ENCODE results near the gene MTG1.

MTG1 gene

GRCh38 chr10:133353202-133353959 is 40.6 kb upstream of the MTG1 start:
- H3K9me3 ChIP-seq (ENCODE audit: insufficient read depth, low read depth, low read length): no peaks in the 10 kb centered on the region; the same call in 1 of the 2 replicates
- H3K36me3 ChIP-seq (ENCODE audit: insufficient read depth, low read length): no peaks in the 10 kb centered on the region
- H3F3A ChIP-seq (ENCODE audit: low read depth): no peaks in the 10 kb centered on the region
- no peak overlapping the region for H3K4me2 ChIP-seq (ENCODE audit: low read depth, low read length, poor library complexity, severe bottlenecking)
- H3K9me2 ChIP-seq (replicated peaks; ENCODE audit: low read depth, low read length): no peaks in the 10 kb centered on the region
- no peaks in the 10 kb centered on the region for H4K20me1 ChIP-seq (ENCODE audit: insufficient read depth, low read length, poor library complexity, severe bottlenecking)
- no peaks in the 10 kb centered on the region for H3K79me2 ChIP-seq (ENCODE audit: insufficient read depth, low read length)
- no peak overlapping the region for H3K9ac ChIP-seq (ENCODE audit: low read depth, low read length, poor library complexity, severe bottlenecking)
- TF ChIP-seq EZH2phosphoT487 (IDR thresholded peaks at IDR 0.05; ENCODE audit: borderline replicate concordance) (no peak), CTCF (conservative IDR thresholded peaks at IDR 0.05; ENCODE audit: low read length) (no peak)
- no peak overlapping the region for H3K4me3 ChIP-seq (ENCODE audit: low read length, poor library complexity, severe bottlenecking)
- H3K4me1 ChIP-seq (ENCODE audit: insufficient read depth, low read length, poor library complexity, severe bottlenecking): no peaks in the 10 kb centered on the region
- H3K27me3 ChIP-seq (ENCODE audit: insufficient read depth, low read length, poor library complexity, severe bottlenecking): no peaks in the 10 kb centered on the region
- no peak overlapping the region for H2AFZ ChIP-seq (ENCODE audit: low read length)

- no peak overlapping the region for H2AFZ ChIP-seq (ENCODE audit: low read length)
- H3K4me2 ChIP-seq (ENCODE audit: low read depth, low read length, poor library complexity, severe bottlenecking): no peak overlapping the region
- H3F3A ChIP-seq (ENCODE audit: low read depth): no peaks in the 10 kb centered on the region
- no peaks in the 10 kb centered on the region for H3K4me1 ChIP-seq (ENCODE audit: insufficient read depth, low read length, poor library complexity, severe bottlenecking)
- no peak overlapping the region for H3K9ac ChIP-seq (ENCODE audit: low read depth, low read length, poor library complexity, severe bottlenecking)
- H3K27me3 ChIP-seq (ENCODE audit: insufficient read depth, low read length, poor library complexity, severe bottlenecking): no peaks in the 10 kb centered on the region
- TF ChIP-seq CTCF (conservative IDR thresholded peaks at IDR 0.05; ENCODE audit: low read length): no peak
- no peak for TF ChIP-seq EZH2phosphoT487 (IDR thresholded peaks at IDR 0.05; ENCODE audit: borderline replicate concordance)
- H3K4me3 ChIP-seq (ENCODE audit: low read length, poor library complexity, severe bottlenecking): no peak overlapping the region
- H3K9me3 ChIP-seq (ENCODE audit: insufficient read depth, low read depth, low read length): no peaks in the 10 kb centered on the region; the same call in 1 of the 2 replicates
- no peaks in the 10 kb centered on the region for H3K79me2 ChIP-seq (ENCODE audit: insufficient read depth, low read length)
- H4K20me1 ChIP-seq (ENCODE audit: insufficient read depth, low read length, poor library complexity, severe bottlenecking): no peaks in the 10 kb centered on the region
- no peaks in the 10 kb centered on the region for H3K9me2 ChIP-seq (replicated peaks; ENCODE audit: low read depth, low read length)
- no peaks in the 10 kb centered on the region for H3K36me3 ChIP-seq (ENCODE audit: insufficient read depth, low read length)
Measured at GRCh38 chr10:133353988-133354605, 39.9 kb upstream of the MTG1 start.

GRCh38 chr10:133354672-133355240 is 39.2 kb upstream of the MTG1 start:
- no peak overlapping the region for H3K4me3 ChIP-seq (ENCODE audit: low read length, poor library complexity, severe bottlenecking)
- no peaks in the 10 kb centered on the region; the same call in 1 of the 2 replicates for H3K9me3 ChIP-seq (ENCODE audit: insufficient read depth, low read depth, low read length)
- no peaks in the 10 kb centered on the region for H3K27me3 ChIP-seq (ENCODE audit: insufficient read depth, low read length, poor library complexity, severe bottlenecking)
- H3K4me2 ChIP-seq (ENCODE audit: low read depth, low read length, poor library complexity, severe bottlenecking): no peak overlapping the region
- no peaks in the 10 kb centered on the region for H3K4me1 ChIP-seq (ENCODE audit: insufficient read depth, low read length, poor library complexity, severe bottlenecking)
- no peaks in the 10 kb centered on the region for H3F3A ChIP-seq (ENCODE audit: low read depth)
- no peaks in the 10 kb centered on the region for H3K36me3 ChIP-seq (ENCODE audit: insufficient read depth, low read length)
- H3K9me2 ChIP-seq (replicated peaks; ENCODE audit: low read depth, low read length): no peaks in the 10 kb centered on the region
- TF ChIP-seq EZH2phosphoT487 (IDR thresholded peaks at IDR 0.05; ENCODE audit: borderline replicate concordance) (no peak), CTCF (conservative IDR thresholded peaks at IDR 0.05; ENCODE audit: low read length) (no peak)
- H3K9ac ChIP-seq (ENCODE audit: low read depth, low read length, poor library complexity, severe bottlenecking): no peak overlapping the region
- H2AFZ ChIP-seq (ENCODE audit: low read length): no peak overlapping the region
- no peaks in the 10 kb centered on the region for H3K79me2 ChIP-seq (ENCODE audit: insufficient read depth, low read length)
- no peaks in the 10 kb centered on the region for H4K20me1 ChIP-seq (ENCODE audit: insufficient read depth, low read length, poor library complexity, severe bottlenecking)

Measured in Loucy (cell line).